Measurements from ENCODE around the gene FXYD2. TPM values are rescaled to one million over a fixed set of nuclear protein-coding genes. Genes with fewer than 3 reads are reported as not detected.
A peak's percentile ranks its signal among the peaks of the same experiment; 100 is the strongest.

The FXYD2 gene
- total and polyA plus RNA-seq, 10 of the 15 experiments (the other 5 are each of a cell fraction or from before 2014, with no cell fraction given) = 1.2 to 4.5 (median 2.4) TPM

GRCh38 chr11:117818041-117818873 is 6.3 kb downstream of the FXYD2 start (continued):
- TF ChIP-seq STAT3 (IDR thresholded peaks at IDR 0.05; ENCODE audit: low read depth, low read length) = peak; percentile 69; the same call in 1 of the 2 replicates
- TF ChIP-seq ZNF217 (IDR thresholded peaks at IDR 0.05) = no peak
- TF ChIP-seq BCL3 (IDR thresholded peaks at IDR 0.05; ENCODE audit: borderline replicate concordance, insufficient read depth, low read depth, low read length, poor library complexity, severe bottlenecking) = peak; percentile 58
- TF ChIP-seq GATAD2B (conservative IDR thresholded peaks at IDR 0.05; ENCODE audit: low read depth) = 0 out of 2 replicates have a peak, but pooled peaks have one; percentile 50
- TF ChIP-seq JUNB (IDR thresholded peaks at IDR 0.05) = peak; percentile 81
- peak; percentile 80 for TF ChIP-seq RUNX3 (IDR thresholded peaks at IDR 0.05; ENCODE audit: low read length)
- TF ChIP-seq KLF5 (IDR thresholded peaks at IDR 0.05; ENCODE audit: partially characterized antibody) = no peak
- peak; percentile 70 for TF ChIP-seq BCL11A (IDR thresholded peaks at IDR 0.05; ENCODE audit: low read depth, low read length)
- peak; percentile 81 for TF ChIP-seq MEF2B (IDR thresholded peaks at IDR 0.05; ENCODE audit: partially characterized antibody, poor library complexity, severe bottlenecking)
- TF ChIP-seq FOXM1 (IDR thresholded peaks at IDR 0.05; ENCODE audit: low read depth, low read length) = peak; percentile 70; the same call in 1 of the 2 replicates
- TF ChIP-seq JUND (IDR thresholded peaks at IDR 0.05; ENCODE audit: low read depth, low read length) = 0 out of 2 replicates have a peak, but pooled peaks have one; percentile 18
- TF ChIP-seq NFYB (IDR thresholded peaks at IDR 0.05; ENCODE audit: insufficient read depth, low read depth, low read length) = no peak
- TF ChIP-seq NKRF (conservative IDR thresholded peaks at IDR 0.05) = no peak
- no peak for TF ChIP-seq HDAC6 (IDR thresholded peaks at IDR 0.05; ENCODE audit: unreplicated experiment)
- TF ChIP-seq SP1 (IDR thresholded peaks at IDR 0.05; ENCODE audit: low read depth, low read length) = peak; percentile 45
- 0 out of 2 replicates have a peak, but pooled peaks have one; percentile 29 for TF ChIP-seq WRNIP1 (IDR thresholded peaks at IDR 0.05; ENCODE audit: borderline replicate concordance, low read depth, low read length)
- TF ChIP-seq RELB (IDR thresholded peaks at IDR 0.05; ENCODE audit: low read depth) = peak; percentile 83; the same call in 1 of the 2 replicates
- 0 out of 2 replicates have a peak, but pooled peaks have one; percentile 18 for TF ChIP-seq TARDBP (IDR thresholded peaks at IDR 0.05; ENCODE audit: borderline replicate concordance)
- TF ChIP-seq ZNF622 (IDR thresholded peaks at IDR 0.05) = no peak
- peak; percentile 53; the same call in 1 of the 2 replicates for TF ChIP-seq POLR2AphosphoS5 (IDR thresholded peaks at IDR 0.05; ENCODE audit: low read length)
- peak; percentile 55; the same call in 1 of the 2 replicates for TF ChIP-seq NBN (IDR thresholded peaks at IDR 0.05)
